Astrocyte of the spinal cord (primary cell): ENCODE measurements around the gene CCDC73.
"Not testable (repeated sequence)": the region's sequence is repeated elsewhere in the genome, so short reads cannot be mapped to it uniquely, and the experiment has no call there.

Source experiments
- DNase-seq: peaks from one replicate; pipeline ENCODE4 v3.0.0; 2011; ENCODE audit warnings: low read depth, low spot score
- H3K4me3 ChIP-seq: 2 replicates; pipeline ENCODE4 v1.5.1; 2011; ENCODE audit warnings: low read depth, mild to moderate bottlenecking, low read length, moderate library complexity
- CTCF ChIP-seq: IDR thresholded peaks from 2 replicates; pipeline ENCODE4 v1.5.1; 2012; ENCODE audit warnings: low read depth, mild to moderate bottlenecking, low read length, inconsistent platforms
- in situ Hi-C: cut with HindIII; loops from 2 replicates; pipeline ENCODE4 v1.10.0; 2017; ENCODE audit warnings: low sequenced_read_pairs

CCDC73 gene

GRCh38 chr11:32774081-32774480, 20.4 kb downstream of the CCDC73 start:
- TF ChIP-seq CTCF, result no peak
- in situ Hi-C loops, result no loop called here
- no peak for DNase-seq
- H3K4me3 ChIP-seq, result no peak overlapping the region

- in situ Hi-C loops, result no loop called here
- no peak for DNase-seq
- TF ChIP-seq CTCF, result no peak
- H3K4me3 ChIP-seq, result no peak overlapping the region
Observed at GRCh38 chr11:32772731-32773130, 21.7 kb downstream of the CCDC73 start.

GRCh38 chr11:32761774-32762173, 32.7 kb downstream of the CCDC73 start:
- in situ Hi-C loops, DNase-seq, H3K4me3 ChIP-seq: not testable (repeated sequence)

GRCh38 chr11:32758291-32758690, 36.2 kb downstream of the CCDC73 start:
- DNase-seq, result no peak
- TF ChIP-seq CTCF, result no peak
- H3K4me3 ChIP-seq, result no peak overlapping the region
- in situ Hi-C loops, result no loop called here

GRCh38 chr11:32753181-32753580, 41.3 kb downstream of the CCDC73 start:
- H3K4me3 ChIP-seq, DNase-seq, in situ Hi-C loops: not testable (repeated sequence)

- in situ Hi-C loops, result no loop called here
- TF ChIP-seq CTCF, result no peak
- DNase-seq, result no peak
Observed at GRCh38 chr11:32752001-32752400, 42.5 kb downstream of the CCDC73 start.

GRCh38 chr11:32751381-32751780, 43.1 kb downstream of the CCDC73 start:
- in situ Hi-C loops, result no loop called here
- no peak for TF ChIP-seq CTCF
- H3K4me3 ChIP-seq, result no peak overlapping the region
- DNase-seq, result no peak

More at GRCh38 chr11:32752001-32752400, 42.5 kb downstream of the CCDC73 start:
- no peak overlapping the region for H3K4me3 ChIP-seq

- TF ChIP-seq CTCF, result no peak
- H3K4me3 ChIP-seq, result no peak overlapping the region
- in situ Hi-C loops, result no loop called here
- DNase-seq, result peak; percentile 19
Observed at GRCh38 chr11:32729976-32730375, 64.5 kb downstream of the CCDC73 start.
